Medulla oblongata (tissue), 1 donor: ENCODE measurements around the gene NRL.

ENCODE experiments used
- DNase-seq: peaks from one replicate; pipeline ENCODE4 v3.0.0-alpha.2; 2015; ENCODE audit errors: extremely low spot score

NRL gene

GRCh38 chr14:24066496-24067132, 48.1 kb downstream of the NRL start:
- DNase-seq = no peak

GRCh38 chr14:24065408-24065807, 49.3 kb downstream of the NRL start:
- DNase-seq = no peak

- no peak for DNase-seq
Measured at GRCh38 chr14:24064856-24065255, 49.9 kb downstream of the NRL start.

GRCh38 chr14:24064091-24064795, 50.5 kb downstream of the NRL start:
- no peak for DNase-seq

- DNase-seq = no peak
Measured at GRCh38 chr14:24063263-24063836, 51.4 kb downstream of the NRL start.

- DNase-seq = no peak
Measured at GRCh38 chr14:24062216-24062980, 52.4 kb downstream of the NRL start.

GRCh38 chr14:24060984-24061913, 53.5 kb downstream of the NRL start:
- no peak for DNase-seq

- DNase-seq = no peak
Measured at GRCh38 chr14:24060443-24060842, 54.3 kb downstream of the NRL start.

GRCh38 chr14:24059841-24060388, 54.8 kb downstream of the NRL start:
- no peak for DNase-seq

- DNase-seq = no peak
Measured at GRCh38 chr14:24058951-24059475, 55.7 kb downstream of the NRL start.

GRCh38 chr14:24058260-24058950, 56.3 kb downstream of the NRL start:
- DNase-seq = peak; percentile 96

GRCh38 chr14:24057867-24058259, 56.9 kb downstream of the NRL start:
- DNase-seq = no peak

- no peak for DNase-seq
Measured at GRCh38 chr14:24057271-24057670, 57.5 kb downstream of the NRL start.

- no peak for DNase-seq
Measured at GRCh38 chr14:24056800-24057184, 58.0 kb downstream of the NRL start.

- DNase-seq = no peak
Measured at GRCh38 chr14:24055971-24056799, 58.6 kb downstream of the NRL start.

- no peak for DNase-seq
Measured at GRCh38 chr14:24054646-24055045, 60.1 kb downstream of the NRL start.

GRCh38 chr14:24054324-24054641, 60.5 kb downstream of the NRL start:
- no peak for DNase-seq

- peak; percentile 22 for DNase-seq
Measured at GRCh38 chr14:24053548-24054323, 61.0 kb downstream of the NRL start.
